ENCODE data around the gene FTCD. TPM values are rescaled to one million over a fixed set of nuclear protein-coding genes. Genes with fewer than 3 reads are reported as not detected.

The FTCD gene
- total RNA-seq, 1 donor from 2014 or later: 1.8 TPM

DNA sequence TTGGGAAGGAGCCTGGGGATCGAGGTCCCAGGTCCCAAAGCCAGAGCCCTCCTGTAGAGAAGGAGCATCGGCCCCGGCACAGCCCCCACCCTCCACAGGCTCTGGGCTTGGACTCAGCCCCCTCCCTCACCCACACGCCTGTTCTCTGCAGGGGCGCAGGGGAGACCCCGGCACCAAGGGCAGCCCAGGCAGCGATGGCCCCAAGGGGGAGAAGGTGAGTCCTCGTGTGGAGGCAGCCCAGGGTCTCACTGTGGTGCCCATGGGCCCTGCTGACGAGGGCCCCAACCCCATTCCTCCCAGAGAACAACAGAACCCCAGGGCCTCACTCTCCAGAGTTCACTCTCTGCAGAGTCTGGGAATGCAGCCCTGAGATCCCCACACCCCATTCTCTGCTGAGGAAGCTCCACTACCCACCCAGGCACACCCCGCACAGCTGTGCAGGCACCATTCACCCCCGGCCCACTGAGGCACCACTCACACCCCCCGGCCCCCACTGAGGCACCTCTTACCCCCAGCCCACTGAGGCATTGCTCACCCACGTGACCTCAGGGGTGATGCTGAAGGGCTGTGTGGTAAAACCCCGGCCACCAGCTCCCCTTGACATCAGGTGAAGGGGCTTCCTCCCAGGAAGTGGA, 35.6 kb downstream of the FTCD start:
- Mint-ChIP-seq H3K4me1 (no peaks in the 10 kb centered on the region), H3K4me3 (no peak overlapping the region), H3K36me3 (ENCODE audit: low read depth) (no peaks in the 10 kb centered on the region), H3K9me3 (peaks cover 3% of the 10 kb centered on the region), H3K27me3 (ENCODE audit: low read depth) (no peaks in the 10 kb centered on the region), H3K27ac (ENCODE audit: unreplicated experiment) (no peak overlapping the region)
- DNase-seq (ENCODE audit: low read depth, low spot score): no peak
- no peak for TF ChIP-seq CTCF (conservative IDR thresholded peaks at IDR 0.05)

DNA sequence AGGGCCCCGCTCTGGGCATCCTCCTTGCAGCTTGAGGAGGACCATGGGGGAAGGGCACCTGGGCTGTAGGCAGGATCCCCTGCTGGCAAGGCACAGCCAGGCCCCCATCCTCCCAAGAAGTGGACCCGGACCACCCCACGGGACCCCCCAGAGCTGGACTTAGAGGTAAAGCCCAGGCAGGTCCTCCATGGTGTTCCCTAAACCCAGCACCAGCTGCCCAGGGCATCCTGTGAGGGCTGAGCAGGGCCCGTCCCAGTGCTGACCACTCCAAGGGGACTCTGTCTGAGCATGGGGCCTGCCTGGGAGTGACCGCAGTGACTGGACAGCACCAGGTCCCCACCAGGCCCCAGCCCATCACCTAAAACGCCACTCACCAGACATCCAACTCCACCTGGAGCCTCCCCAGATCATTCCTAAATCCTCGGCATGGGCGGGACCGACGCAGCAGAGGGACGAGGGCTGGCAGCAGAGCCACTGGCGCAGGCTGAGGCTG, 36.2 kb downstream of the FTCD start:
- H3K9me3 Mint-ChIP-seq: peaks cover 3% of the 10 kb centered on the region
- H3K4me3 Mint-ChIP-seq: no peak overlapping the region
- no peak overlapping the region for H3K27ac Mint-ChIP-seq (ENCODE audit: unreplicated experiment)
- H3K36me3 Mint-ChIP-seq (ENCODE audit: low read depth): no peaks in the 10 kb centered on the region
- no peak for DNase-seq (ENCODE audit: low read depth, low spot score)
- H3K27me3 Mint-ChIP-seq (ENCODE audit: low read depth): no peaks in the 10 kb centered on the region
- TF ChIP-seq CTCF (conservative IDR thresholded peaks at IDR 0.05): no peak
- H3K4me1 Mint-ChIP-seq: no peaks in the 10 kb centered on the region

DNA sequence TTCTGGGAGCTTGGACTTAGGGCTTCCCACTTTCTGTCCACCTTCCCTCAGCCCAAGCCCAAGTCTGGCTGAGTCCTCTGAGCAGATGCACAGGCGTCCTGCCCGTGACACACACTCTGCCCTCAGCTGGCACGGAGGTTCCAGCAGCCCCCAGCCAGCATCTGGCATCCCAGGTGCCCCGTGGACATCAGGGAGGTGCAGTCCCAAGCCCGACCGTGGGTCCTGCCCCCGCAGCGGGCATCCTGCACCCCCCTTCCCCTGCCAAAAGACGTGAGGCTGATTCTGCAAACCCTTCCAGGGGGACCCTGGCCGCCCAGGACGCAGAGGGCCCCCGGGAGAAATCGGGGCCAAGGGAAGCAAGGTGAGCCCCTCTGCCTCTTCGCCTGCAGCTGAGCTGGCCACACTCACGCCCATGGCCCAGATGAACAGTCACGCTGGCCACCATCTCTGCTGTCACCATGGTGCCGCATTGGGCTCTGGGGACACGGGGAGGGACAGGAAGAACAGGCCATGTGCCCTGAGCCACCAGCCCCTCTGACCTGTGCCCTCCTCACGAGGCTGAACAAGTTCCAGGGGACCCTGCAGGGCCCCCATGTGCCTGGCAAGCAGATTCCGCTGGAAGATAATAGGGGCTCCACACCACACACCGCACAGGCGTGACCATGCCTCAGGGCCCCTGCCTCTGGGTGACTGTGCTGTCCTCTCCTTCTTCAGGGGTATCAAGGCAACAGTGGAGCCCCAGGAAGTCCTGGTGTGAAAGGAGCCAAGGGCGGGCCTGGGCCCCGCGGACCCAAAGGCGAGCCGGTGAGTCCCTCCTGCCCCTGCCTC, 36.8 kb downstream of the FTCD start:
- Mint-ChIP-seq H3K9me3 (peaks cover 3% of the 10 kb centered on the region), H3K36me3 (ENCODE audit: low read depth) (no peaks in the 10 kb centered on the region)

GRCh38 chr21:46117586-46118315, 37.6 kb downstream of the FTCD start:
- Mint-ChIP-seq H3K4me1 (no peaks in the 10 kb centered on the region), H3K36me3 (ENCODE audit: low read depth) (no peaks in the 10 kb centered on the region), H3K4me3 (no peak overlapping the region), H3K27me3 (ENCODE audit: low read depth) (no peaks in the 10 kb centered on the region), H3K27ac (ENCODE audit: unreplicated experiment) (no peak overlapping the region), H3K9me3 (no peaks in the 10 kb centered on the region)
- TF ChIP-seq CTCF (conservative IDR thresholded peaks at IDR 0.05): no peak
- DNase-seq (ENCODE audit: low read depth, low spot score): no peak

More for the DNA sequence above, 36.8 kb downstream of the FTCD start:
- H3K27ac Mint-ChIP-seq (ENCODE audit: unreplicated experiment): no peak overlapping the region
- H3K4me1 Mint-ChIP-seq: no peaks in the 10 kb centered on the region
- no peak overlapping the region for H3K4me3 Mint-ChIP-seq
- H3K27me3 Mint-ChIP-seq (ENCODE audit: low read depth): no peaks in the 10 kb centered on the region
- no peak for TF ChIP-seq CTCF (conservative IDR thresholded peaks at IDR 0.05)
- no peak for DNase-seq (ENCODE audit: low read depth, low spot score)

DNA sequence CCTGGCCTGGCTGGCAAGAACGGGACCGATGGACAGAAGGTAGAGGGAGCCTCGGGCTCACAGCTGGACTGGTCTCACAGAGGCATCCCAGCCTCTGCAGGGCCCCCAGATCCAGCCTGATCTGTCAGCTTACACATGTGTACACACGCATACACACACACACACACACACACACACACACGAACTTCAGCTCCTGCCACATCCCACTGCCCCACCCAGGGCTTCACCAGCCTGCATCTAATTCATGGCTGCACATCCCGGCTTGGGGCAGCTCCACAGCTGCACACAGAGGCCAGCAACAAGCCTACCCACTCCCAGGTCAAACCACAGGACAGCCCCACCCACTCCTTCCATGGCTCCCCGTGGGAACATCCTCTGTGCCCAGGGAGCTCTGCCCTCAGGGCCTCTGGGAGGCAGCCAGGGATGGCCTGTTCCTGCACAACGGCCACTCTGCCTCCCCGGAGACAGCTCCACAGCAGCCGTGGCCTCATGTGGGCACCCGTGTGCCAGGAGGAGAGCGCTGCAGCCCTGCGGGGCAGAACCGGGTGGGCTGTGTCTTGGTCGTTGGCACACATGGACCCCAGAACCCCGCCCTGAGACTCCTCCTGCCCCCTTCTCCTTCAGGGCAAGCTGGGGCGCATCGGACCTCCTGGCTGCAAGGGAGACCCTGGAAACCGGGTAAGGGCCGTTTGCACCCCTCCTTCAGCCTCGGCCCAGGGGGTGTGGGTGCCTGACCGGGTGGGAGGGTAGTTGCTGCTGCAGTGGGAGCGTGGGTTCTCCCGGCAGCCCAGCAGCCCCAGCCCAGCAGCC, 38.4 kb downstream of the FTCD start:
- no peak for DNase-seq (ENCODE audit: low read depth, low spot score)
- Mint-ChIP-seq H3K9me3 (no peaks in the 10 kb centered on the region), H3K36me3 (ENCODE audit: low read depth) (no peaks in the 10 kb centered on the region), H3K4me1 (no peaks in the 10 kb centered on the region), H3K4me3 (no peak overlapping the region), H3K27me3 (ENCODE audit: low read depth) (no peaks in the 10 kb centered on the region), H3K27ac (ENCODE audit: unreplicated experiment) (no peak overlapping the region)
- no peak for TF ChIP-seq CTCF (conservative IDR thresholded peaks at IDR 0.05)
